ENCODE measurements around the gene MAVS. TPM values are rescaled to one million over a fixed set of nuclear protein-coding genes. Genes with fewer than 3 reads are reported as not detected.

Gene MAVS
- total and polyA plus RNA-seq, 5 donors from 2014 or later: 3.5 to 26.1 (median 3.8) TPM

DNA sequence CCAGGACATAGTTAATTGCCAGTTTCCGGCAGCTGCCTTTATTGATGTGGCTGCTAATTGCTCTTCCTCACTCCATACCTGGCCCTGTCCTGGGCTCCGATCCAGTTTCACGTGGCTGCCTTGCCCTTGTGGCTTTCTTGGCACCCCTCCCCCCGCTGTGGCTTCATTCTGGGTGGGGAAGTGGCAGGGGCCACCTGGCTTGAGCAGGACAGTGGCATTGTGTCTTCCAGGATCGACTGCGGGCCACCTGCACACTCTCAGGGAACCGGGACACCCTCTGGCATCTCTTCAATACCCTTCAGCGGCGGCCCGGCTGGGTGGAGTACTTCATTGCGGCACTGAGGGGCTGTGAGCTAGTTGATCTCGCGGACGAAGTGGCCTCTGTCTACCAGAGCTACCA lies 10.8 kb downstream of the MAVS start:
- DNase-seq: no peak
- no peaks in the 10 kb centered on the region for H3K9me3 Mint-ChIP-seq
- H3K4me3 Mint-ChIP-seq: no peak overlapping the region
- no peak overlapping the region for H3K27ac Mint-ChIP-seq
- Histone ChIP-seq H3K27me3 (ENCODE audit: control insufficient read depth, insufficient read depth, low read length) (no peaks in the 10 kb centered on the region), H3K27ac (ENCODE audit: insufficient read depth, low read length, poor library complexity, severe bottlenecking) (no peak overlapping the region), H3K36me3 (ENCODE audit: control insufficient read depth, insufficient read depth, low read length) (peaks cover 35% of the 10 kb centered on the region), H3K9me3 (ENCODE audit: control insufficient read depth in 2 of 2, low read length in 2 of 2) (no peaks in the 10 kb centered on the region), H3K4me3 (ENCODE audit: low read depth, low read length) (no peak overlapping the region), H3K4me1 (ENCODE audit: control insufficient read depth, insufficient read depth, low read length, poor library complexity, severe bottlenecking) (no peaks in the 10 kb centered on the region)
- H3K36me3 Mint-ChIP-seq: peaks cover 21% of the 10 kb centered on the region
- H3K4me1 Mint-ChIP-seq: peaks cover 5 to 17% (median 9%) of the 10 kb centered on the region in 4 donors
- H3K27me3 Mint-ChIP-seq: no peaks in the 10 kb centered on the region
- ATAC-seq (ENCODE audit: low read depth in 2 of 2): no peak

DNA sequence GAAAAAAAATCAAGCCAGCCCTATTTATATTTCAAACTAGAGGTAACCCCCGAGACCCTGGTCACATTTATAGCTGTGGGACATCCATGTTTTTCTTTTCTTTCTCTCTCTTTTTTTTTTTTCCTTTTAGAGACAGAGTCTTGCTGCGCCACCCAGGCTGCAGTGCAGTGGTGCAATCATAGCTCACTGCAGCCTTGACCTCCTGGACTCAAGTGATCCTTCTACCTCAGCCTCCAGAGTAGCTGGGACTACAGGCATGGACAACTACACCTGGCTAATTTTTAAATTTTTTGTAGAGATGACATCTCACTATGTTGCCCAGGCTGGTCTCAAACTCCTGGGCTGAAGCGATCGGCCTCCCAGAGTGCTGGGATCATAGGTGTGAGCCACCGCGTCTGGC lies 12.1 kb downstream of the MAVS start:
- H3K36me3 Mint-ChIP-seq: peaks cover 33% of the 10 kb centered on the region
- no peaks in the 10 kb centered on the region for H3K27me3 Mint-ChIP-seq

GRCh38 chr20:3861191-3861590 lies 14.6 kb downstream of the MAVS start:
- Mint-ChIP-seq H3K27me3 (no peaks in the 10 kb centered on the region), H3K9me3 (no peaks in the 10 kb centered on the region), H3K4me3 (peak overlapping the region in 1 of 4 donors; percentile 63), H3K27ac (peak overlapping the region in 1 of 3 donors; percentile 48), H3K36me3 (peaks cover 38% of the 10 kb centered on the region), H3K4me1 (peaks cover 0 to 7% (median 6%) of the 10 kb centered on the region in 4 donors)
- H3K9me3 ChIP-seq (ENCODE audit: control insufficient read depth in 2 of 2, low read length in 2 of 2): no peaks in the 10 kb centered on the region
- peaks cover 65% of the 10 kb centered on the region for H3K36me3 ChIP-seq (ENCODE audit: control insufficient read depth, insufficient read depth, low read length)
- no peaks in the 10 kb centered on the region for H3K27me3 ChIP-seq (ENCODE audit: control insufficient read depth, insufficient read depth, low read length)
- ATAC-seq (ENCODE audit: low read depth in 2 of 2): no peak
- no peaks in the 10 kb centered on the region for H3K4me1 ChIP-seq (ENCODE audit: control insufficient read depth, insufficient read depth, low read length, poor library complexity, severe bottlenecking)
- no peak overlapping the region for H3K27ac ChIP-seq (ENCODE audit: insufficient read depth, low read length, poor library complexity, severe bottlenecking)
- no peak overlapping the region for H3K4me3 ChIP-seq (ENCODE audit: low read depth, low read length)
- DNase-seq: no peak

More for the DNA sequence above, 12.1 kb downstream of the MAVS start:
- ATAC-seq (ENCODE audit: low read depth in 2 of 2): no peak
- Histone ChIP-seq H3K27me3 (ENCODE audit: control insufficient read depth, insufficient read depth, low read length) (no peaks in the 10 kb centered on the region), H3K27ac (ENCODE audit: insufficient read depth, low read length, poor library complexity, severe bottlenecking) (no peak overlapping the region), H3K4me1 (ENCODE audit: control insufficient read depth, insufficient read depth, low read length, poor library complexity, severe bottlenecking) (no peaks in the 10 kb centered on the region), H3K9me3 (ENCODE audit: control insufficient read depth in 2 of 2, low read length in 2 of 2) (no peaks in the 10 kb centered on the region), H3K4me3 (ENCODE audit: low read depth, low read length) (no peak overlapping the region), H3K36me3 (ENCODE audit: control insufficient read depth, insufficient read depth, low read length) (peaks cover 48% of the 10 kb centered on the region)
- no peak overlapping the region for H3K4me3 Mint-ChIP-seq
- no peak overlapping the region for H3K27ac Mint-ChIP-seq
- peaks cover 8 to 17% (median 11%) of the 10 kb centered on the region in 4 donors for H3K4me1 Mint-ChIP-seq
- DNase-seq: no peak
- no peaks in the 10 kb centered on the region for H3K9me3 Mint-ChIP-seq

GRCh38 chr20:3862333-3862732 lies 15.7 kb downstream of the MAVS start:
- Mint-ChIP-seq H3K4me3 (no peak overlapping the region), H3K4me1 (peaks cover 0 to 7% (median 3%) of the 10 kb centered on the region in 4 donors), H3K27me3 (no peaks in the 10 kb centered on the region), H3K27ac (peak overlapping the region in 1 of 3 donors; percentile 69), H3K36me3 (peaks cover 35% of the 10 kb centered on the region), H3K9me3 (no peaks in the 10 kb centered on the region)
- no peaks in the 10 kb centered on the region for H3K27me3 ChIP-seq (ENCODE audit: control insufficient read depth, insufficient read depth, low read length)
- H3K27ac ChIP-seq (ENCODE audit: insufficient read depth, low read length, poor library complexity, severe bottlenecking): no peak overlapping the region
- no peaks in the 10 kb centered on the region for H3K4me1 ChIP-seq (ENCODE audit: control insufficient read depth, insufficient read depth, low read length, poor library complexity, severe bottlenecking)
- no peak for ATAC-seq (ENCODE audit: low read depth in 2 of 2)
- no peaks in the 10 kb centered on the region for H3K9me3 ChIP-seq (ENCODE audit: control insufficient read depth in 2 of 2, low read length in 2 of 2)
- peaks cover 69% of the 10 kb centered on the region for H3K36me3 ChIP-seq (ENCODE audit: control insufficient read depth, insufficient read depth, low read length)
- H3K4me3 ChIP-seq (ENCODE audit: low read depth, low read length): no peak overlapping the region
- no peak for DNase-seq

GRCh38 chr20:3863317-3863716 lies 16.7 kb downstream of the MAVS start:
- DNase-seq: no peak
- peaks cover 0 to 7% (median 2%) of the 10 kb centered on the region in 4 donors for H3K4me1 Mint-ChIP-seq
- H3K9me3 Mint-ChIP-seq: no peaks in the 10 kb centered on the region
- no peak for ATAC-seq (ENCODE audit: low read depth in 2 of 2)
- no peak overlapping the region for H3K4me3 Mint-ChIP-seq
- no peak overlapping the region for H3K27ac ChIP-seq (ENCODE audit: insufficient read depth, low read length, poor library complexity, severe bottlenecking)
- no peaks in the 10 kb centered on the region for H3K27me3 ChIP-seq (ENCODE audit: control insufficient read depth, insufficient read depth, low read length)
- H3K27ac Mint-ChIP-seq: no peak overlapping the region
- H3K36me3 ChIP-seq (ENCODE audit: control insufficient read depth, insufficient read depth, low read length): peaks cover 60% of the 10 kb centered on the region
- H3K4me3 ChIP-seq (ENCODE audit: low read depth, low read length): no peak overlapping the region
- no peaks in the 10 kb centered on the region for H3K27me3 Mint-ChIP-seq
- H3K9me3 ChIP-seq (ENCODE audit: control insufficient read depth in 2 of 2, low read length in 2 of 2): no peaks in the 10 kb centered on the region
- H3K36me3 Mint-ChIP-seq: peaks cover 31% of the 10 kb centered on the region
- H3K4me1 ChIP-seq (ENCODE audit: control insufficient read depth, insufficient read depth, low read length, poor library complexity, severe bottlenecking): no peaks in the 10 kb centered on the region

DNA sequence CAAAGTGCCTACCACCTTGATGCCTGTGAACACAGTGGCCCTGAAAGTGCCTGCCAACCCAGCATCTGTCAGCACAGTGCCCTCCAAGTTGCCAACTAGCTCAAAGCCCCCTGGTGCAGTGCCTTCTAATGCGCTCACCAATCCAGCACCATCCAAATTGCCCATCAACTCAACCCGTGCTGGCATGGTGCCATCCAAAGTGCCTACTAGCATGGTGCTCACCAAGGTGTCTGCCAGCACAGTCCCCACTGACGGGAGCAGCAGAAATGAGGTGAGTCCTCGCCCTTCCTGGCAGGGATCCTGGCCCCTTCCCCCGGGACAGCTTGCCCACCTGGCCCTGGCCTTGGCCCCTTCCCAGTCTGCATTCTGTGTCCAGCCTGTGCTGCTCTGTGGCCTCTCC lies 17.9 kb downstream of the MAVS start:
- no peaks in the 10 kb centered on the region for H3K9me3 Mint-ChIP-seq
- no peak overlapping the region for H3K4me3 Mint-ChIP-seq
- H3K36me3 Mint-ChIP-seq: peaks cover 31% of the 10 kb centered on the region
- no peaks in the 10 kb centered on the region for H3K27me3 Mint-ChIP-seq
- Histone ChIP-seq H3K4me1 (ENCODE audit: control insufficient read depth, insufficient read depth, low read length, poor library complexity, severe bottlenecking) (no peaks in the 10 kb centered on the region), H3K27me3 (ENCODE audit: control insufficient read depth, insufficient read depth, low read length) (no peaks in the 10 kb centered on the region), H3K9me3 (ENCODE audit: control insufficient read depth in 2 of 2, low read length in 2 of 2) (no peaks in the 10 kb centered on the region), H3K36me3 (ENCODE audit: control insufficient read depth, insufficient read depth, low read length) (peaks cover 56% of the 10 kb centered on the region), H3K4me3 (ENCODE audit: low read depth, low read length) (no peak overlapping the region), H3K27ac (ENCODE audit: insufficient read depth, low read length, poor library complexity, severe bottlenecking) (no peak overlapping the region)
- no peak for DNase-seq
- H3K4me1 Mint-ChIP-seq: peaks cover 0 to 7% (median 2%) of the 10 kb centered on the region in 4 donors
- ATAC-seq (ENCODE audit: low read depth in 2 of 2): no peak
- H3K27ac Mint-ChIP-seq: no peak overlapping the region

DNA sequence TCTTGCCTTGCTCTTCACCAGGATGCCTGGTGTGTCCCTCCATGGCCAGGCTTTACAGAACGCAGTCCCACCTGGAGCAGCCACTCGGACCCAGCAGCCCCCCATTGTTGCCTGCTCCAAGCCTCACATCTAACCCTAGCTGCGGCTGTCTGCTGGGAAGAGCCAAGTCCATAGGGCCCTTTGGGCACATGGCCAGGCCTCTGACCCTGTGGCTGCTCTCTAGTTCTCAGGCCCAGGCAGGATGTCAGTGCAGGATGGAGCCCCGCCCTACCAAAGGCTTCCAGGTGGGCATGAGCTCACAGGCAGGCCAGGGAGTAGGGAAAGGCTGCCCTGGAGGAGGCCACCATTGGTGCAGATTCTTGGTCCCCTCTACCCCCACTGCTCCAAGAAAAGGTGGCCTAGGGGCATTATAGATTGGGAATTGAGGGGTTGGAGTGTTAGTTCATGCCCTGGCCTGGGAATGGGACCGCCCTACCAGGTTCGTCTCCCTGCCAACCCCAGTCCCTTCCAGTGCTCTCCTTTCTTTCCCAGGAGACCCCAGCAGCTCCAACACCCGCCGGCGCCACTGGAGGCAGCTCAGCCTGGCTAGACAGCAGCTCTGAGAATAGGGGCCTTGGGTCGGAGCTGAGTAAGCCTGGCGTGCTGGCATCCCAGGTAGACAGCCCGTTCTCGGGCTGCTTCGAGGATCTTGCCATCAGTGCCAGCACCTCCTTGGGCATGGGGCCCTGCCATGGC lies 18.7 kb downstream of the MAVS start:
- Mint-ChIP-seq H3K27me3 (no peaks in the 10 kb centered on the region), H3K4me1 (peaks cover 0 to 7% (median 2%) of the 10 kb centered on the region in 4 donors), H3K27ac (no peak overlapping the region), H3K36me3 (peaks cover 31% of the 10 kb centered on the region), H3K9me3 (no peaks in the 10 kb centered on the region), H3K4me3 (no peak overlapping the region)
- Histone ChIP-seq H3K27ac (ENCODE audit: insufficient read depth, low read length, poor library complexity, severe bottlenecking) (no peak overlapping the region), H3K36me3 (ENCODE audit: control insufficient read depth, insufficient read depth, low read length) (peaks cover 56% of the 10 kb centered on the region), H3K4me3 (ENCODE audit: low read depth, low read length) (no peak overlapping the region), H3K27me3 (ENCODE audit: control insufficient read depth, insufficient read depth, low read length) (no peaks in the 10 kb centered on the region), H3K9me3 (ENCODE audit: control insufficient read depth in 2 of 2, low read length in 2 of 2) (no peaks in the 10 kb centered on the region), H3K4me1 (ENCODE audit: control insufficient read depth, insufficient read depth, low read length, poor library complexity, severe bottlenecking) (no peaks in the 10 kb centered on the region)
- DNase-seq (no peak), ATAC-seq (ENCODE audit: low read depth in 2 of 2) (no peak)

GRCh38 chr20:3865887-3866407 lies 19.3 kb downstream of the MAVS start:
- Histone ChIP-seq H3K27me3 (ENCODE audit: control insufficient read depth, insufficient read depth, low read length) (no peaks in the 10 kb centered on the region), H3K4me1 (ENCODE audit: control insufficient read depth, insufficient read depth, low read length, poor library complexity, severe bottlenecking) (no peaks in the 10 kb centered on the region), H3K9me3 (ENCODE audit: control insufficient read depth in 2 of 2, low read length in 2 of 2) (no peaks in the 10 kb centered on the region), H3K36me3 (ENCODE audit: control insufficient read depth, insufficient read depth, low read length) (peaks cover 56% of the 10 kb centered on the region), H3K27ac (ENCODE audit: insufficient read depth, low read length, poor library complexity, severe bottlenecking) (no peak overlapping the region), H3K4me3 (ENCODE audit: low read depth, low read length) (no peak overlapping the region)
- Mint-ChIP-seq H3K4me3 (no peak overlapping the region), H3K36me3 (peaks cover 31% of the 10 kb centered on the region), H3K27me3 (no peaks in the 10 kb centered on the region), H3K4me1 (peaks cover 0 to 7% (median 2%) of the 10 kb centered on the region in 4 donors), H3K27ac (no peak overlapping the region), H3K9me3 (no peaks in the 10 kb centered on the region)
- DNase-seq: no peak
- ATAC-seq (ENCODE audit: low read depth in 2 of 2): no peak

All from CD4-positive, CD25-positive, alpha-beta regulatory T cell (primary cell).